LNCaP clone FGC (cell line): ENCODE results near the gene FAT4.

Source experiments
- DNase-seq: peaks from one replicate; pipeline ENCODE4 v3.0.0-alpha.2; 2011; ENCODE audit warnings: low read depth
- H3K4me3 ChIP-seq: 2 replicates; pipeline ENCODE4 v1.5.1; 2011; ENCODE audit warnings: mild to moderate bottlenecking, low read depth, low read length, control low read depth
- CTCF ChIP-seq: IDR thresholded peaks from 2 replicates; pipeline ENCODE4 v1.5.1; 2012; ENCODE audit warnings: mild to moderate bottlenecking; ENCODE audit not compliant: control insufficient read depth, insufficient read depth; ENCODE audit errors: extremely low read depth

Gene FAT4

GRCh38 chr4:125314676-125315575 is at the start of gene FAT4:
Gene FAT4 (plus strand): TSS chr4:125314955. CDS start chr4:125316412, 1,457 bp downstream.
- peak within 1 kb of the TSS; percentile 67 for H3K4me3 ChIP-seq
- TF ChIP-seq CTCF: no peak
- peak; percentile 19 for DNase-seq

- TF ChIP-seq CTCF: no peak
- no peak overlapping the region for H3K4me3 ChIP-seq
- DNase-seq: no peak
These were observed 48.9 kb upstream of the FAT4 start for GRCh38 chr4:125265846-125266245.

GRCh38 chr4:125266901-125267604 is 47.7 kb upstream of the FAT4 start:
- DNase-seq: no peak
- H3K4me3 ChIP-seq: no peak overlapping the region
- no peak for TF ChIP-seq CTCF

GRCh38 chr4:125267630-125268029 is 47.1 kb upstream of the FAT4 start:
- no peak for TF ChIP-seq CTCF
- no peak overlapping the region for H3K4me3 ChIP-seq
- DNase-seq: no peak

- DNase-seq: no peak
These were observed 46.5 kb upstream of the FAT4 start for GRCh38 chr4:125268068-125268755.

GRCh38 chr4:125276811-125277210 is 37.9 kb upstream of the FAT4 start:
- no peak overlapping the region for H3K4me3 ChIP-seq
- TF ChIP-seq CTCF: no peak
- no peak for DNase-seq

More at GRCh38 chr4:125268068-125268755, 46.5 kb upstream of the FAT4 start:
- no peak for TF ChIP-seq CTCF
- H3K4me3 ChIP-seq: no peak overlapping the region
